ENCODE measurements around the gene PCBP3.
A peak's percentile ranks its signal among the peaks of the same experiment; 100 is the strongest.
"Not testable (repeated sequence)": the region's sequence is repeated elsewhere in the genome, so short reads cannot be mapped to it uniquely, and the experiment has no call there.

PCBP3 gene

GRCh38 chr21:45643021-45643980 lies at the start of gene PCBP3:
TSS of gene PCBP3 (plus strand) at chr21:45643725. CDS start at chr21:45850086, 206,361 bp downstream.
- DNase-seq = peak; percentile 86 to 92

GRCh38 chr21:45594721-45595489 lies 48.6 kb upstream of the PCBP3 start:
- no peak for DNase-seq

GRCh38 chr21:45595574-45596295 lies 47.8 kb upstream of the PCBP3 start:
- no peak for DNase-seq

- DNase-seq = peak; percentile 51 to 52
These were observed 46.7 kb upstream of the PCBP3 start for GRCh38 chr21:45596704-45597318.

GRCh38 chr21:45598109-45598508 lies 45.4 kb upstream of the PCBP3 start:
- no peak for DNase-seq

GRCh38 chr21:45598666-45599065 lies 44.9 kb upstream of the PCBP3 start:
- DNase-seq = no peak

- no peak for DNase-seq
These were observed 44.4 kb upstream of the PCBP3 start for GRCh38 chr21:45599146-45599581.

GRCh38 chr21:45600248-45600647 lies 43.3 kb upstream of the PCBP3 start:
- DNase-seq = no peak

GRCh38 chr21:45601551-45601950 lies 42.0 kb upstream of the PCBP3 start:
- DNase-seq = no peak

- DNase-seq = no peak
These were observed 41.4 kb upstream of the PCBP3 start for GRCh38 chr21:45602106-45602505.

GRCh38 chr21:45603481-45603880 lies 40.0 kb upstream of the PCBP3 start:
- DNase-seq = no peak

GRCh38 chr21:45604681-45605080 lies 38.8 kb upstream of the PCBP3 start:
- DNase-seq = not testable (repeated sequence)

GRCh38 chr21:45607021-45607908 lies 36.3 kb upstream of the PCBP3 start:
- DNase-seq = no peak

GRCh38 chr21:45607909-45608295 lies 35.6 kb upstream of the PCBP3 start:
- no peak for DNase-seq

GRCh38 chr21:45608747-45609470 lies 34.6 kb upstream of the PCBP3 start:
- not testable (repeated sequence) for DNase-seq

GRCh38 chr21:45609616-45610015 lies 33.9 kb upstream of the PCBP3 start:
- not testable (repeated sequence) for DNase-seq

GRCh38 chr21:45611296-45611695 lies 32.2 kb upstream of the PCBP3 start:
- DNase-seq = no peak

GRCh38 chr21:45611939-45612664 lies 31.4 kb upstream of the PCBP3 start:
- DNase-seq = no peak

GRCh38 chr21:45612665-45613019 lies 30.9 kb upstream of the PCBP3 start:
- not testable (repeated sequence) for DNase-seq

- no peak for DNase-seq
These were observed 30.1 kb upstream of the PCBP3 start for GRCh38 chr21:45613396-45613795.
